BE2C (cell line): ENCODE measurements around the gene ABHD17A.
A peak's percentile ranks its signal among the peaks of the same experiment; 100 is the strongest.

Source experiments
- DNase-seq: peaks from one replicate; pipeline ENCODE4 v3.0.0-alpha.2; 2020
- H3K27me3 ChIP-seq: fragments of 250-450 bp; sonication (Bioruptor Pico); 2 replicates; pipeline ENCODE4 v1.5.1; 2020; ENCODE audit warnings: mild to moderate bottlenecking
- H3K36me3 ChIP-seq: fragments of 250-450 bp; sonication (Bioruptor Pico); 2 replicates; pipeline ENCODE4 v1.5.1; 2020; ENCODE audit warnings: mild to moderate bottlenecking
- H3K4me1 ChIP-seq: fragments of 250-450 bp; sonication (Bioruptor Pico); 2 replicates; pipeline ENCODE4 v1.5.1; 2020
- H3K4me3 ChIP-seq: 2 replicates; pipeline ENCODE4 v1.5.1; 2011; ENCODE audit warnings: low read depth, low read length
- H3K9me3 ChIP-seq: fragments of 250-450 bp; sonication (Bioruptor Pico); 2 replicates; pipeline ENCODE4 v1.5.1; 2020
- CTCF ChIP-seq: IDR thresholded peaks from 2 replicates; pipeline ENCODE4 v1.5.1; 2012; ENCODE audit warnings: mild to moderate bottlenecking, low read depth, low read length

The ABHD17A gene

DNA sequence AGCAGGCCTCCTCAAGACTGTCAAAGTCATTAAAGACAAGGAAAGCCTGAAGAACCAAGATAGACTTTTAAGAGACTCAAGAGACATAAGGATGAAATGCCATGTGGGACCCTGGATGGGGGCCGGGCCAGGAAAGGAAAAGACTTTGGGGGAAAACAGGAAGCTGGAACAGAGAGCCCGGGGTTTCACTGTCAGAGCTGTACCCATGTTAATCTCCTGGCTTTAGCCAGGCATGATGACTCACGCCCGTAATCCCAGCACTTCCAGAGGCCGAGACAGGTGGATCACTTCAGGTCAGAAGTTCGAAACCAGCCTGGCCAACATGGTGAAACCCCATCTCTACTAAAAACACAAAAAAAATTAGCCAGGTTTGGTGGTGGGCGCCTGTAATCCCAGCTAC is 16.3 kb downstream of the ABHD17A start:
- no peak for TF ChIP-seq CTCF
- DNase-seq: no peak
- peaks cover 32% of the 10 kb centered on the region for H3K36me3 ChIP-seq
- H3K9me3 ChIP-seq: no peaks in the 10 kb centered on the region; the same call in 1 of the 2 replicates
- H3K4me3 ChIP-seq: no peak overlapping the region
- H3K4me1 ChIP-seq: peaks cover 8% of the 10 kb centered on the region
- no peaks in the 10 kb centered on the region for H3K27me3 ChIP-seq

- DNase-seq: no peak
- H3K27me3 ChIP-seq: no peaks in the 10 kb centered on the region
- H3K9me3 ChIP-seq: no peaks in the 10 kb centered on the region; the same call in 1 of the 2 replicates
- TF ChIP-seq CTCF: no peak
- H3K4me1 ChIP-seq: peaks cover 4% of the 10 kb centered on the region
- H3K4me3 ChIP-seq: no peak overlapping the region
- peaks cover 17% of the 10 kb centered on the region for H3K36me3 ChIP-seq
Observed at GRCh38 chr19:1867349-1867724, 18.0 kb downstream of the ABHD17A start.

- no peak overlapping the region for H3K4me3 ChIP-seq
- H3K4me1 ChIP-seq: peaks cover 4% of the 10 kb centered on the region
- H3K9me3 ChIP-seq: no peaks in the 10 kb centered on the region; the same call in 1 of the 2 replicates
- DNase-seq: peak; percentile 7
- H3K27me3 ChIP-seq: no peaks in the 10 kb centered on the region
- TF ChIP-seq CTCF: no peak
- peaks cover 14% of the 10 kb centered on the region for H3K36me3 ChIP-seq
Observed at GRCh38 chr19:1866693-1867348, 18.5 kb downstream of the ABHD17A start.

GRCh38 chr19:1865172-1866010 is 19.9 kb downstream of the ABHD17A start:
- Histone ChIP-seq H3K4me3 (peak overlapping the region; percentile 74), H3K4me1 (peaks cover 7% of the 10 kb centered on the region), H3K9me3 (no peaks in the 10 kb centered on the region; the same call in 1 of the 2 replicates), H3K27me3 (no peaks in the 10 kb centered on the region), H3K36me3 (peaks cover 7% of the 10 kb centered on the region)
- TF ChIP-seq CTCF: no peak
- DNase-seq: peak; percentile 13

GRCh38 chr19:1864480-1865171 is 20.7 kb downstream of the ABHD17A start:
- Histone ChIP-seq H3K4me1 (peaks cover 12% of the 10 kb centered on the region), H3K27me3 (no peaks in the 10 kb centered on the region), H3K9me3 (no peaks in the 10 kb centered on the region; the same call in 1 of the 2 replicates), H3K4me3 (peak overlapping the region; percentile 74), H3K36me3 (peaks cover 6% of the 10 kb centered on the region)
- TF ChIP-seq CTCF: peak; percentile 58
- DNase-seq: peak; percentile 80
